NB4 (cell line): ENCODE results near the gene DNAJB11.

ENCODE experiments used
- POLR2A ChIP-seq: IDR thresholded peaks from 2 replicates; pipeline ENCODE4 v1.6.1; 2011; ENCODE audit warnings: mild to moderate bottlenecking; ENCODE audit not compliant: insufficient read length; ENCODE audit errors: extremely low read depth
- TF ChIP-seq, protein P1 (sequence below): IDR thresholded peaks from one replicate; pipeline ENCODE4 v1.5.1; 2012; ENCODE audit warnings: low read depth, low read length

GRCh38 chr3:186567072-186567921, 3.2 kb upstream of the DNAJB11 start, which contains the start of gene TBCCD1:
- TF ChIP-seq, protein P1, sequence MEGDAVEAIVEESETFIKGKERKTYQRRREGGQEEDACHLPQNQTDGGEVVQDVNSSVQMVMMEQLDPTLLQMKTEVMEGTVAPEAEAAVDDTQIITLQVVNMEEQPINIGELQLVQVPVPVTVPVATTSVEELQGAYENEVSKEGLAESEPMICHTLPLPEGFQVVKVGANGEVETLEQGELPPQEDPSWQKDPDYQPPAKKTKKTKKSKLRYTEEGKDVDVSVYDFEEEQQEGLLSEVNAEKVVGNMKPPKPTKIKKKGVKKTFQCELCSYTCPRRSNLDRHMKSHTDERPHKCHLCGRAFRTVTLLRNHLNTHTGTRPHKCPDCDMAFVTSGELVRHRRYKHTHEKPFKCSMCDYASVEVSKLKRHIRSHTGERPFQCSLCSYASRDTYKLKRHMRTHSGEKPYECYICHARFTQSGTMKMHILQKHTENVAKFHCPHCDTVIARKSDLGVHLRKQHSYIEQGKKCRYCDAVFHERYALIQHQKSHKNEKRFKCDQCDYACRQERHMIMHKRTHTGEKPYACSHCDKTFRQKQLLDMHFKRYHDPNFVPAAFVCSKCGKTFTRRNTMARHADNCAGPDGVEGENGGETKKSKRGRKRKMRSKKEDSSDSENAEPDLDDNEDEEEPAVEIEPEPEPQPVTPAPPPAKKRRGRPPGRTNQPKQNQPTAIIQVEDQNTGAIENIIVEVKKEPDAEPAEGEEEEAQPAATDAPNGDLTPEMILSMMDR, result no peak
- TF ChIP-seq POLR2A, result peak; percentile 94
